K562 (cell line): ENCODE results near the gene TPK1. TPM values are rescaled to one million over a fixed set of nuclear protein-coding genes. Genes with fewer than 3 reads are reported as not detected.

ENCODE experiments used
- ATAC-seq: fragments of 200-7000 bp; cut with Tn5 transposase; 3 replicates; pipeline ENCODE4 v1.9.1; 2020; ENCODE audit warnings: moderate library complexity
- BruUV-seq: library from RNA; stranded (reverse); fragments of 400-500 nt; replicated peaks from 2 replicates; lab custom pipeline; 2021; lab: Mats Ljungman, UMichigan
- CTCF ChIA-PET: fragments of 300-600 bp; formaldehyde crosslinking; extraction: SDS; loops from one replicate; lab custom pipeline; 2021; ENCODE audit warnings: low intra/inter-chr PET ratio; lab: Yijun Ruan, JAX
- POLR2A ChIA-PET: fragments of 300-600, 350-650 bp; sonication (Branson Sonifier 250); formaldehyde crosslinking; extraction: SDS; loops from one replicate; lab custom pipeline; 2021; ENCODE audit warnings: antibody characterized with exemption, inconsistent platforms; lab: Yijun Ruan, JAX
- DNase-seq, 4 experiments: peaks; one replicate each; pipeline versions ENCODE4 v3.0.0 to v3.0.0-alpha.2; 2011 to 2018; ENCODE audit warnings: low spot score in 3 of 4, mixed read lengths in 3 of 4; ENCODE audit errors: extremely low read depth in 1 of 4
- FAIRE-seq: peaks from 2 replicates; lab custom pipeline; 2011; peaks lifted over from hg19 to GRCh38; lab: Jason Lieb, UNC
- H2AFZ ChIP-seq: 2 replicates; pipeline ENCODE4 v1.6.0; 2011; ENCODE audit warnings: low read depth, low read length, control low read depth, inconsistent platforms
- H3K27ac ChIP-seq: fragments of 200-600 bp; 3 replicates; pipeline ENCODE4 v1.8.0; 2011; ENCODE audit warnings: low read depth, mild to moderate bottlenecking, control low read depth, inconsistent platforms, low read length, moderate library complexity, mixed read lengths; ENCODE audit errors: extremely low read depth
- H3K27me3 ChIP-seq, 2 experiments: fragments of 300-600 bp in 1 of 2; 2 replicates in 1 of 2; 3 replicates in 1 of 2; pipeline versions ENCODE4 v1.6.0 to v1.8.0; 2011; ENCODE audit warnings: inconsistent platforms in 2 of 2, low read length in 2 of 2, mild to moderate bottlenecking in 1 of 2, mixed read lengths in 1 of 2, moderate library complexity in 1 of 2; ENCODE audit not compliant: control insufficient read depth in 2 of 2, insufficient read depth in 2 of 2
- H3K36me3 ChIP-seq: fragments of 300-600 bp; 3 replicates; pipeline ENCODE4 v1.8.0; 2011; ENCODE audit warnings: mild to moderate bottlenecking, low read length, inconsistent platforms; ENCODE audit not compliant: control insufficient read depth, insufficient read depth
- H3K4me1 ChIP-seq, 2 experiments: fragments of 200-600 bp in 1 of 2; replicated peaks in 1 of 2; 2 replicates in 1 of 2; 3 replicates in 1 of 2; pipeline versions ENCODE4 v1.5.1 to v1.8.0; 2011; ENCODE audit warnings: inconsistent platforms in 2 of 2, low read length in 2 of 2, mild to moderate bottlenecking in 1 of 2, mixed read lengths in 1 of 2, moderate library complexity in 1 of 2; ENCODE audit not compliant: control insufficient read depth in 2 of 2, insufficient read depth in 2 of 2
- H3K4me2 ChIP-seq: 2 replicates; pipeline ENCODE4 v1.6.1; 2011; ENCODE audit warnings: low read length, control low read depth, inconsistent platforms, mixed read lengths; ENCODE audit not compliant: insufficient read depth
- H3K4me3 ChIP-seq: fragments of 200-600 bp; sonication (generic), shearing (Covaris generic); 2 replicates; pipeline ENCODE4 v1.5.1; 2016; ENCODE audit warnings: control low read depth, inconsistent platforms
- H3K79me2 ChIP-seq: fragments of 200-600 bp; 3 replicates; pipeline ENCODE4 v1.8.0; 2011; ENCODE audit warnings: low read length, inconsistent platforms; ENCODE audit not compliant: control insufficient read depth, insufficient read depth
- H3K9ac ChIP-seq, 2 experiments: 2 replicates each; pipeline versions ENCODE4 v1.6.0 to v1.6.1; 2011; ENCODE audit warnings: low read depth in 2 of 2, low read length in 2 of 2, control low read depth in 1 of 2, inconsistent platforms in 1 of 2, mild to moderate bottlenecking in 1 of 2, mixed read lengths in 1 of 2; ENCODE audit not compliant: insufficient read depth in 1 of 2
- H3K9me1 ChIP-seq: one replicate; pipeline ENCODE4 v1.6.0; 2011; ENCODE audit warnings: inconsistent platforms, mild to moderate bottlenecking, low read length, moderate library complexity; ENCODE audit not compliant: control insufficient read depth, insufficient read depth
- H3K9me3 ChIP-seq: replicated peaks from 2 replicates; pipeline ENCODE4 v1.5.1; 2011; ENCODE audit warnings: low read depth, low read length, inconsistent platforms; ENCODE audit not compliant: control insufficient read depth, insufficient read depth
- H4K20me1 ChIP-seq: replicated peaks from 2 replicates; pipeline ENCODE4 v1.6.1; 2011; ENCODE audit warnings: low read length, inconsistent platforms, mixed read lengths; ENCODE audit not compliant: control insufficient read depth, insufficient read depth
- DACH1 ChIP-seq: fragments of 450-650 bp; IDR thresholded peaks from 2 replicates; pipeline ENCODE4 v1.6.1; 2018; ENCODE audit not compliant: partially characterized antibody
- FOXP1 ChIP-seq: sonication (generic); formaldehyde crosslinking; IDR thresholded peaks from 2 replicates; pipeline ENCODE4 v1.8.0; 2022; ENCODE audit warnings: mild to moderate bottlenecking, missing genetic modification reagents
- KHSRP ChIP-seq: fragments of 450-650 bp; IDR thresholded peaks from 2 replicates; pipeline ENCODE4 v1.6.1; 2017
- MTF1 ChIP-seq: fragments of 250-450 bp; sonication (Bioruptor Pico); IDR thresholded peaks from 2 replicates; pipeline ENCODE4 v1.9.0; 2021; ENCODE audit warnings: moderate library complexity, mild to moderate bottlenecking, inconsistent platforms, borderline replicate concordance
- POLR2A ChIP-seq: fragments of 450-650 bp; conservative IDR thresholded peaks from 2 replicates; pipeline ENCODE4 v1.6.1; 2016
- SIN3A ChIP-seq, 2 experiments: fragments of 150-350 bp in 1 of 2; IDR thresholded peaks; 2 replicates each; pipeline ENCODE4 v1.6.1; 2011 to 2016; ENCODE audit warnings: borderline replicate concordance in 2 of 2, low read depth in 2 of 2, low read length in 2 of 2, mild to moderate bottlenecking in 2 of 2, moderate library complexity in 2 of 2; ENCODE audit not compliant: control insufficient read depth in 1 of 2
- XRCC3 ChIP-seq: fragments of 450-650 bp; IDR thresholded peaks from 2 replicates; pipeline ENCODE4 v1.6.1; 2017; ENCODE audit warnings: mild to moderate bottlenecking, moderate library complexity
- XRCC4 ChIP-seq: IDR thresholded peaks from one replicate; pipeline ENCODE4 v1.6.1; 2011; ENCODE audit not compliant: insufficient read depth, insufficient read length; ENCODE audit errors: extremely low read depth
- ZBTB1 ChIP-seq: sonication (generic); formaldehyde crosslinking; IDR thresholded peaks from 2 replicates; pipeline ENCODE4 v1.8.1; 2023; ENCODE audit warnings: missing genetic modification reagents, low read depth, mild to moderate bottlenecking, borderline replicate concordance
- ZNF23 ChIP-seq: fragments of 250-450 bp; sonication (Bioruptor Pico); IDR thresholded peaks from 2 replicates; pipeline ENCODE4 v1.4.0; 2020; ENCODE audit warnings: mild to moderate bottlenecking
- ZNF431 ChIP-seq: sonication (generic); formaldehyde crosslinking; IDR thresholded peaks from 2 replicates; pipeline ENCODE4 v1.8.0; 2022; ENCODE audit warnings: mild to moderate bottlenecking, missing genetic modification reagents
- ZNF584 ChIP-seq: fragments of 200-800 bp; sonication (Bioruptor generic); IDR thresholded peaks from 2 replicates; pipeline ENCODE4 v1.6.1; 2016; ENCODE audit warnings: low read depth, mild to moderate bottlenecking, missing genetic modification characterization, missing compliant biosample characterization
- ZNF717 ChIP-seq: fragments of 250-450 bp; sonication (Bioruptor Pico); IDR thresholded peaks from 2 replicates; pipeline ENCODE4 v1.5.0; 2021
- WGBS: fragments of 100-300 bp; shearing (Covaris generic); methylation state at CpG from one replicate; pipeline ENCODE4 v1.1.6; 2016; ENCODE audit warnings: low coverage, mixed read lengths; ENCODE audit not compliant: insufficient coverage; ENCODE audit errors: missing lambda C conversion rate; 5-methylcytosine and 5-hydroxymethylcytosine counted together
- in situ Hi-C: fragments of 300-500 bp; cut with MboI; formaldehyde crosslinking; loops from 4 replicates; pipeline ENCODE4 v1.15.0; 2018; ENCODE audit warnings: inconsistent platforms, mixed read lengths
- intact Hi-C: fragments of 100-400 bp; cut with micrococcal nuclease; formaldehyde crosslinking; loops from 2 replicates; pipeline ENCODE4 v1.14.2; 2022
- polyA plus RNA-seq, 8 experiments: library from polyadenylated mRNA; depleted of rRNA in 4 of 8; stranded (reverse) in 5 of 8; unstranded in 3 of 8; fragments of >200 nt; fragmentation: Nextera tagmentation in 2 of 8; fragmentation: Illumina TruSeq in 1 of 8; extraction: Ambion mirVana in 2 of 8; extraction: Trizol in 1 of 8; gene quantifications; 2 replicates each; pipeline versions ENCODE4 v1.2.1 to v1.2.3, GENCODE V29; 2011 to 2014; ENCODE audit warnings: inconsistent platforms in 1 of 8, missing spikeins in 1 of 8
- total RNA-seq, 7 experiments: library from RNA; depleted of rRNA in 6 of 7; stranded (reverse); fragments of >200 nt in 6 of 7; fragmentation: Illumina TruSeq in 2 of 7; extraction: Trizol in 2 of 7; gene quantifications; 2 replicates each; pipeline versions ENCODE4 v1.2.1 to v1.2.3, GENCODE V29; 2011 to 2021; ENCODE audit warnings: low replicate concordance in 1 of 7
- TF ChIP-seq, protein P1 (sequence below): sonication (generic); formaldehyde crosslinking; IDR thresholded peaks from 2 replicates; pipeline ENCODE4 v1.8.1; 2022; ENCODE audit warnings: missing genetic modification reagents
- TF ChIP-seq, protein P2 (sequence below): fragments of 250-450 bp; sonication (Bioruptor Pico); IDR thresholded peaks from 2 replicates; pipeline ENCODE4 v1.6.1; 2021; ENCODE audit warnings: mild to moderate bottlenecking
- TF ChIP-seq, protein P3 (sequence below): sonication (generic); formaldehyde crosslinking; IDR thresholded peaks from 2 replicates; pipeline ENCODE4 v1.8.0; 2022; ENCODE audit warnings: missing genetic modification reagents, mild to moderate bottlenecking, moderate library complexity, borderline replicate concordance

Gene TPK1
- total and polyA plus RNA-seq, 9 of the 15 experiments (the other 6 are each of a cell fraction or from before 2014, with no cell fraction given), result 5.1 to 16.2 (median 9.2) TPM

DNA sequence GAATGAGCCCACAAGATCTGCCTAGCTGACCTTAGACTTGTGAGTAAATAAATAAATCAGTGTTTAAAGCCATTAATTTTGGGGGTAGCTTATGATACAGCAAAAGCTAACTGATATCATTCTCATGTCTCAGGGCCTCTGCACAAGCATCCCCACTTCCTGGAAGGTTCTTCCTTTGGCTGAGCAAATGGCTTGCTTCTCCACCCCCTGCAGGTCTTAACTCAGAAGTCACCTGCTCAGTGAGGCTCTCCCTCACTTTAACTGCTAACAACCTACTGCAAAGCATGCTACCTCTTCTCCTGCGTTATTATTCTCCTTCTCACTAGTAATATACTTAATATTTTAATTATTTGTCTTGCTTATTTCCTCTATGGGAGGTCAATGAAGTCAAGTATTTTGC is 167.3 kb downstream of the TPK1 start (continued):
- TF ChIP-seq FOXP1 (no peak), SIN3A (IDR thresholded peaks at IDR 0.05; ENCODE audit: borderline replicate concordance in 2 of 2, control insufficient read depth in 1 of 2, low read depth in 2 of 2, low read length in 2 of 2) (no peak)

DNA sequence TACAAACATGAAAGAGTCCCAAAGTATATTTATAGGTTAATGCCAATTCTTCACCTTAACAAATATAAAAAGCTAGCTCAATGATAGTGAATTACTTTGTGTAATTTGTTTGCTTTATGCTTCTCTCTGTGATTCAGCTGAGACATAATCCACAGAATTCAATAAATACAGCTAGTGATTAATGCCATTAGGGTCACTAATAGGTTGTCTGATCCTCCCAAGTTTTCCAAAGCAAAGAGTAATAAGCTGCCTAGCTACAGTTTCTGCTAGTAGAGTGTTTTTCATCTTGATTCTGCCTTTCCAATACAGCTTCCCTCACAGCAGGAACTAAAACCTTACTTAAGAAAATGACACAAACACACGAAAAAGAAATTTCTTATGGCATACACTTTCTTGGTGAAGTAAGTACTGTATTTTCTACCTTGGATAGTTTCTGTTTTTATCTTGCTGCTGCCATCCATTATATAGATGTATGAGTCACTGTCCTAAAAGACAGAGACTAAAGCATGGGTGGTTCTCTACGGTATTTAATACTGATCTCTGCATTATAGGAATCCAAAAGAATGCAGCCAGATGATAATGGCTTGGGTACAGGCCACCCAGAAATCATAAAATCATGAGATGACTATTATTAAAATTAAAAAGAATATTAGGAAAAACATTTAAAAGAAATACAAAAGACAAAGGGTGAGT is 170.0 kb downstream of the TPK1 start:
- no peaks in the 10 kb centered on the region for H3K4me1 ChIP-seq
- no peak overlapping the region for H2AFZ ChIP-seq
- H3K79me2 ChIP-seq, result no peaks in the 10 kb centered on the region
- no peaks in the 10 kb centered on the region for H3K36me3 ChIP-seq
- H4K20me1 ChIP-seq, result no peaks in the 10 kb centered on the region
- no peak overlapping the region for H3K4me2 ChIP-seq
- no peak overlapping the region for H3K9ac ChIP-seq
- intact Hi-C loops, result loop anchor here (10.0 kb wide), 1 partner anchor 1309 kb away; no protein-coding TSS in a partner anchor
- no TSS peak for BruUV-seq
- H3K4me3 ChIP-seq, result no peak overlapping the region
- no peaks in the 10 kb centered on the region for H3K9me1 ChIP-seq
- WGBS, result 0% methylated on average over 2 of the region's 2 CpGs
- ChIA-PET POLR2A (no interaction called here), CTCF (no interaction called here)
- no peaks in the 10 kb centered on the region for H3K27me3 ChIP-seq
- no peak for FAIRE-seq
- in situ Hi-C loops, result no loop called here
- H3K9me3 ChIP-seq, result no peaks in the 10 kb centered on the region
- no peak for DNase-seq
- H3K27ac ChIP-seq, result no peak overlapping the region
- no peak for ATAC-seq
- TF ChIP-seq ZBTB1 (no peak), MTF1 (CRISPR knock-in tag) (no peak), POLR2A (no peak), DACH1 (no peak), ZNF431 (CRISPR knock-in tag) (no peak), ZNF584 (no peak), ZNF23 (no peak), ZNF717 (no peak), XRCC3 (no peak), XRCC4 (no peak), KHSRP (no peak)
- TF ChIP-seq, protein P1, sequence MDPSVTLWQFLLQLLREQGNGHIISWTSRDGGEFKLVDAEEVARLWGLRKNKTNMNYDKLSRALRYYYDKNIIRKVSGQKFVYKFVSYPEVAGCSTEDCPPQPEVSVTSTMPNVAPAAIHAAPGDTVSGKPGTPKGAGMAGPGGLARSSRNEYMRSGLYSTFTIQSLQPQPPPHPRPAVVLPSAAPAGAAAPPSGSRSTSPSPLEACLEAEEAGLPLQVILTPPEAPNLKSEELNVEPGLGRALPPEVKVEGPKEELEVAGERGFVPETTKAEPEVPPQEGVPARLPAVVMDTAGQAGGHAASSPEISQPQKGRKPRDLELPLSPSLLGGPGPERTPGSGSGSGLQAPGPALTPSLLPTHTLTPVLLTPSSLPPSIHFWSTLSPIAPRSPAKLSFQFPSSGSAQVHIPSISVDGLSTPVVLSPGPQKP (CRISPR knock-in tag), result no peak
- TF ChIP-seq, protein P2, sequence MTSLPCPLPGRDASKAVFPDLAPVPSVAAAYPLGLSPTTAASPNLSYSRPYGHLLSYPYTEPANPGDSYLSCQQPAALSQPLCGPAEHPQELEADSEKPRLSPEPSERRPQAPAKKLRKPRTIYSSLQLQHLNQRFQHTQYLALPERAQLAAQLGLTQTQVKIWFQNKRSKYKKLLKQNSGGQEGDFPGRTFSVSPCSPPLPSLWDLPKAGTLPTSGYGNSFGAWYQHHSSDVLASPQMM (CRISPR knock-in tag), result no peak
- TF ChIP-seq, protein P3, sequence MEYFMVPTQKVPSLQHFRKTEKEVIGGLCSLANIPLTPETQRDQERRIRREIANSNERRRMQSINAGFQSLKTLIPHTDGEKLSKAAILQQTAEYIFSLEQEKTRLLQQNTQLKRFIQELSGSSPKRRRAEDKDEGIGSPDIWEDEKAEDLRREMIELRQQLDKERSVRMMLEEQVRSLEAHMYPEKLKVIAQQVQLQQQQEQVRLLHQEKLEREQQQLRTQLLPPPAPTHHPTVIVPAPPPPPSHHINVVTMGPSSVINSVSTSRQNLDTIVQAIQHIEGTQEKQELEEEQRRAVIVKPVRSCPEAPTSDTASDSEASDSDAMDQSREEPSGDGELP, result no peak
